ES-I3 (cell line): ENCODE measurements around the gene SIRT7.
"Not testable (repeated sequence)": the region's sequence is repeated elsewhere in the genome, so short reads cannot be mapped to it uniquely, and the experiment has no call there.

Experiments
- H3K36me3 ChIP-seq: 2 replicates; pipeline ENCODE4 v1.6.1; 2013; ENCODE audit warnings: mild to moderate bottlenecking, low read length, control low read depth, moderate library complexity; ENCODE audit not compliant: insufficient read depth
- H3K4me1 ChIP-seq: 2 replicates; pipeline ENCODE4 v1.6.1; 2013; ENCODE audit warnings: mild to moderate bottlenecking, control low read depth, low read length; ENCODE audit not compliant: insufficient read depth
- H3K9ac ChIP-seq: 2 replicates; pipeline ENCODE4 v1.6.1; 2013; ENCODE audit warnings: low read depth, mild to moderate bottlenecking, low read length, moderate library complexity
- H3K9me3 ChIP-seq: 2 replicates; pipeline ENCODE4 v1.6.1; 2013; ENCODE audit warnings: mild to moderate bottlenecking, low read length, moderate library complexity; ENCODE audit not compliant: control insufficient read depth, insufficient read depth

SIRT7 gene

GRCh38 chr17:81957691-81958432 lies 39.9 kb upstream of the SIRT7 start:
- H3K4me1 ChIP-seq = peaks cover 3% of the 10 kb centered on the region; the same call in 1 of the 2 replicates
- no peaks in the 10 kb centered on the region for H3K36me3 ChIP-seq
- H3K9me3 ChIP-seq = no peaks in the 10 kb centered on the region
- H3K9ac ChIP-seq = no peak overlapping the region

- no peaks in the 10 kb centered on the region for H3K4me1 ChIP-seq
- no peaks in the 10 kb centered on the region for H3K36me3 ChIP-seq
- H3K9ac ChIP-seq = no peak overlapping the region
- H3K9me3 ChIP-seq = no peaks in the 10 kb centered on the region
Measured at GRCh38 chr17:81956607-81957589, 38.9 kb upstream of the SIRT7 start.

- H3K9me3 ChIP-seq = no peaks in the 10 kb centered on the region
- H3K9ac ChIP-seq = no peak overlapping the region
- no peaks in the 10 kb centered on the region for H3K4me1 ChIP-seq
- no peaks in the 10 kb centered on the region for H3K36me3 ChIP-seq
Measured at GRCh38 chr17:81955756-81956544, 38.0 kb upstream of the SIRT7 start.

- no peaks in the 10 kb centered on the region for H3K4me1 ChIP-seq
- H3K9ac ChIP-seq = no peak overlapping the region
- H3K9me3 ChIP-seq = no peaks in the 10 kb centered on the region
- no peaks in the 10 kb centered on the region for H3K36me3 ChIP-seq
Measured at GRCh38 chr17:81955058-81955681, 37.2 kb upstream of the SIRT7 start.

GRCh38 chr17:81954131-81955057 lies 36.4 kb upstream of the SIRT7 start:
- H3K36me3 ChIP-seq = no peaks in the 10 kb centered on the region
- H3K9ac ChIP-seq = no peak overlapping the region
- H3K4me1 ChIP-seq = no peaks in the 10 kb centered on the region
- no peaks in the 10 kb centered on the region for H3K9me3 ChIP-seq

- H3K36me3 ChIP-seq, H3K4me1 ChIP-seq, H3K9ac ChIP-seq, H3K9me3 ChIP-seq: not testable (repeated sequence)
Measured at GRCh38 chr17:81953443-81953842, 35.5 kb upstream of the SIRT7 start.

GRCh38 chr17:81952792-81953228 lies 34.8 kb upstream of the SIRT7 start:
- no peak overlapping the region for H3K9ac ChIP-seq
- no peaks in the 10 kb centered on the region for H3K9me3 ChIP-seq
- no peaks in the 10 kb centered on the region for H3K4me1 ChIP-seq
- no peaks in the 10 kb centered on the region for H3K36me3 ChIP-seq

GRCh38 chr17:81951785-81952684 lies 34.1 kb upstream of the SIRT7 start:
- Histone ChIP-seq H3K9ac (no peak overlapping the region), H3K9me3 (no peaks in the 10 kb centered on the region), H3K36me3 (no peaks in the 10 kb centered on the region), H3K4me1 (no peaks in the 10 kb centered on the region)

GRCh38 chr17:81950501-81950900 lies 32.5 kb upstream of the SIRT7 start:
- no peak overlapping the region for H3K9ac ChIP-seq
- no peaks in the 10 kb centered on the region for H3K9me3 ChIP-seq
- no peaks in the 10 kb centered on the region for H3K4me1 ChIP-seq
- no peaks in the 10 kb centered on the region for H3K36me3 ChIP-seq

- no peaks in the 10 kb centered on the region for H3K9me3 ChIP-seq
- H3K36me3 ChIP-seq = no peaks in the 10 kb centered on the region
- H3K9ac ChIP-seq = no peak overlapping the region
- H3K4me1 ChIP-seq = no peaks in the 10 kb centered on the region
Measured at GRCh38 chr17:81948635-81949378, 30.8 kb upstream of the SIRT7 start.

GRCh38 chr17:81947189-81947588 lies 29.2 kb upstream of the SIRT7 start, which contains the start of gene MYADML2:
Gene MYADML2, minus strand, starts transcription at chr17:81947233. Its CDS starts 5,492 bp downstream, at chr17:81941741.
- H3K36me3 ChIP-seq = no peaks in the 10 kb centered on the region
- no peak within 1 kb of the TSS for H3K9ac ChIP-seq
- no peaks in the 10 kb centered on the region for H3K4me1 ChIP-seq
- H3K9me3 ChIP-seq = no peaks in the 10 kb centered on the region

GRCh38 chr17:81944858-81945257 lies 26.9 kb upstream of the SIRT7 start:
- H3K36me3 ChIP-seq = no peaks in the 10 kb centered on the region
- no peaks in the 10 kb centered on the region for H3K9me3 ChIP-seq
- no peaks in the 10 kb centered on the region; the same call in 1 of the 2 replicates for H3K4me1 ChIP-seq
- H3K9ac ChIP-seq = no peak overlapping the region
